Measurements from ENCODE around the gene TSPAN4. TPM values are rescaled to one million over a fixed set of nuclear protein-coding genes. Genes with fewer than 3 reads are reported as not detected.
A peak's percentile ranks its signal among the peaks of the same experiment; 100 is the strongest.

The TSPAN4 gene
- total and polyA plus RNA-seq, 2 of the 13 experiments (the other 11 are each of a cell fraction or from before 2014, with no cell fraction given) = 31.7 to 68.3 TPM

GRCh38 chr11:808427-809286 lies 34.0 kb upstream of the TSPAN4 start (continued):
- no peak; the same call in 1 of the 2 replicates for TF ChIP-seq ZHX2 (IDR thresholded peaks at IDR 0.05; ENCODE audit: low read depth)
- no peak for TF ChIP-seq ZHX2 (CRISPR knock-in tag; IDR thresholded peaks at IDR 0.05; ENCODE audit: borderline replicate concordance)
- peak; percentile 12; the same call in 1 of the 2 replicates for TF ChIP-seq ZNF547 (CRISPR knock-in tag; IDR thresholded peaks at IDR 0.05)
- TF ChIP-seq ZNF432 (CRISPR knock-in tag; IDR thresholded peaks at IDR 0.05; ENCODE audit: borderline replicate concordance) = no peak
- TF ChIP-seq ZFP1 (CRISPR knock-in tag; IDR thresholded peaks at IDR 0.05) = no peak
- no peak for TF ChIP-seq ZNF274 (CRISPR knock-in tag; IDR thresholded peaks at IDR 0.05)
- no peak for TF ChIP-seq HNRNPL (IDR thresholded peaks at IDR 0.05; ENCODE audit: low read depth, low read length)
- no peak; the same call in 1 of the 2 replicates for TF ChIP-seq JUN (CRISPR knock-in tag; IDR thresholded peaks at IDR 0.05)
- no peak for TF ChIP-seq MAF1 (CRISPR knock-in tag; IDR thresholded peaks at IDR 0.05; ENCODE audit: borderline replicate concordance)
- no peak for TF ChIP-seq IRF1 (CRISPR knock-in tag; IDR thresholded peaks at IDR 0.05; ENCODE audit: low read depth)
- TF ChIP-seq FOXC1 (CRISPR knock-in tag; IDR thresholded peaks at IDR 0.05; ENCODE audit: borderline replicate concordance) = no peak
- TF ChIP-seq ZNF703 (CRISPR knock-in tag; IDR thresholded peaks at IDR 0.05; ENCODE audit: borderline replicate concordance) = no peak
- TF ChIP-seq GATAD1 (CRISPR knock-in tag; IDR thresholded peaks at IDR 0.05) = no peak
- no peak for TF ChIP-seq ZC3H13 (CRISPR knock-in tag; IDR thresholded peaks at IDR 0.05)
- TF ChIP-seq KDM2A (CRISPR knock-in tag; IDR thresholded peaks at IDR 0.05; ENCODE audit: borderline replicate concordance, low read depth) = no peak
- TF ChIP-seq CREBL2 (CRISPR knock-in tag; IDR thresholded peaks at IDR 0.05; ENCODE audit: borderline replicate concordance) = peak; percentile 3; the same call in 1 of the 2 replicates
- TF ChIP-seq RORA (CRISPR knock-in tag; IDR thresholded peaks at IDR 0.05) = no peak
- TF ChIP-seq NONO (IDR thresholded peaks at IDR 0.05) = no peak
- TF ChIP-seq NONO (CRISPR knock-in tag; conservative IDR thresholded peaks at IDR 0.05) = no peak
- no peak for TF ChIP-seq CEBPB (IDR thresholded peaks at IDR 0.05; ENCODE audit: borderline replicate concordance, low read depth, low read length)
- TF ChIP-seq ZBTB3 (CRISPR knock-in tag; IDR thresholded peaks at IDR 0.05; ENCODE audit: borderline replicate concordance, low read depth) = no peak
- no peak for TF ChIP-seq NR2F1 (CRISPR knock-in tag; IDR thresholded peaks at IDR 0.05)
- TF ChIP-seq IRF2 (CRISPR knock-in tag; IDR thresholded peaks at IDR 0.05) = no peak
- no peak for TF ChIP-seq ZSCAN12 (CRISPR knock-in tag; IDR thresholded peaks at IDR 0.05)
